SK-MEL-5 (cell line): ENCODE measurements around the gene NAALADL2. TPM values are rescaled to one million over a fixed set of nuclear protein-coding genes. Genes with fewer than 3 reads are reported as not detected.

ENCODE experiments used
- DNase-seq: peaks from one replicate; pipeline ENCODE4 v3.0.0-alpha.2; 2016; ENCODE audit warnings: low read depth, low spot score
- in situ Hi-C: cut with HindIII; loops from 2 replicates; pipeline ENCODE4 v1.10.0; 2016; ENCODE audit warnings: low sequenced_read_pairs, high pct_unique_total_duplicates, low pct_unique_long_range_greater_than_20kb
- total RNA-seq: library from RNA; depleted of rRNA; stranded (reverse); fragments of >200 nt; shearing (Covaris generic); gene quantifications from 2 replicates; pipeline ENCODE4 v1.2.3, GENCODE V29; 2014

NAALADL2 gene
- total RNA-seq, 1 experiment from 2014 or later: 2.9 TPM

- DNase-seq: no peak
- in situ Hi-C loops: no loop called here
These were observed 616.6 kb downstream of the NAALADL2 start for GRCh38 chr3:175475765-175476164.

GRCh38 chr3:175476489-175476888, 617.4 kb downstream of the NAALADL2 start:
- DNase-seq: peak; percentile 9
- in situ Hi-C loops: no loop called here

GRCh38 chr3:175477651-175478224, 618.6 kb downstream of the NAALADL2 start:
- in situ Hi-C loops: no loop called here
- no peak for DNase-seq

GRCh38 chr3:175478301-175478700, 619.2 kb downstream of the NAALADL2 start:
- in situ Hi-C loops: no loop called here
- no peak for DNase-seq

GRCh38 chr3:175479175-175479574, 620.0 kb downstream of the NAALADL2 start:
- DNase-seq: no peak
- in situ Hi-C loops: no loop called here

GRCh38 chr3:175479800-175480199, 620.7 kb downstream of the NAALADL2 start:
- in situ Hi-C loops: no loop called here
- DNase-seq: no peak

- no peak for DNase-seq
- in situ Hi-C loops: no loop called here
These were observed 625.5 kb downstream of the NAALADL2 start for GRCh38 chr3:175484666-175485065.

- in situ Hi-C loops: no loop called here
- no peak for DNase-seq
These were observed 626.3 kb downstream of the NAALADL2 start for GRCh38 chr3:175485436-175485835.

- DNase-seq: no peak
- in situ Hi-C loops: no loop called here
These were observed 627.1 kb downstream of the NAALADL2 start for GRCh38 chr3:175486255-175486654.

- in situ Hi-C loops: no loop called here
- DNase-seq: no peak
These were observed 630.3 kb downstream of the NAALADL2 start for GRCh38 chr3:175489406-175489805.

- DNase-seq: no peak
- in situ Hi-C loops: no loop called here
These were observed 634.2 kb downstream of the NAALADL2 start for GRCh38 chr3:175493301-175493700.

GRCh38 chr3:175495331-175495730, 636.2 kb downstream of the NAALADL2 start:
- in situ Hi-C loops: no loop called here
- no peak for DNase-seq

GRCh38 chr3:175502155-175502554, 643.0 kb downstream of the NAALADL2 start:
- in situ Hi-C loops: no loop called here
- no peak for DNase-seq

GRCh38 chr3:175511219-175511785, 652.2 kb downstream of the NAALADL2 start:
- in situ Hi-C loops: no loop called here
- no peak for DNase-seq

- peak; percentile 50 for DNase-seq
- in situ Hi-C loops: no loop called here
These were observed 653.6 kb downstream of the NAALADL2 start for GRCh38 chr3:175512700-175513099.

GRCh38 chr3:175518459-175518858, 659.3 kb downstream of the NAALADL2 start:
- DNase-seq: no peak
- in situ Hi-C loops: no loop called here

- no peak for DNase-seq
- in situ Hi-C loops: no loop called here
These were observed 662.3 kb downstream of the NAALADL2 start for GRCh38 chr3:175521406-175521805.

GRCh38 chr3:175526191-175526590, 667.1 kb downstream of the NAALADL2 start:
- in situ Hi-C loops: no loop called here
- no peak for DNase-seq

GRCh38 chr3:175526609-175527280, 667.6 kb downstream of the NAALADL2 start:
- peak; percentile 50 for DNase-seq
- in situ Hi-C loops: no loop called here
